HFFc6 (cell line): ENCODE results near the gene ZNF232. TPM values are rescaled to one million over a fixed set of nuclear protein-coding genes. Genes with fewer than 3 reads are reported as not detected.
"Not testable (repeated sequence)": the region's sequence is repeated elsewhere in the genome, so short reads cannot be mapped to it uniquely, and the experiment has no call there.

Experiments
- DNase-seq: peaks from one replicate; pipeline ENCODE4 v3.0.0-alpha.2; 2018
- H3K27ac Mint-ChIP-seq: 2 replicates; pipeline ENCODE4 v1.8.0; 2020; ENCODE audit warnings: mild to moderate bottlenecking, mixed read lengths
- H3K27me3 Mint-ChIP-seq: 2 replicates; pipeline ENCODE4 v1.8.0; 2021; ENCODE audit warnings: mild to moderate bottlenecking, moderate library complexity, mixed read lengths; ENCODE audit not compliant: insufficient read depth
- H3K36me3 Mint-ChIP-seq: 2 replicates; pipeline ENCODE4 v1.8.0; 2021; ENCODE audit warnings: low read depth, mixed read lengths
- H3K4me1 Mint-ChIP-seq: 2 replicates; pipeline ENCODE4 v1.8.0; 2020; ENCODE audit warnings: low read depth, mixed read lengths
- H3K4me3 Mint-ChIP-seq: 2 replicates; pipeline ENCODE4 v1.8.0; 2020; ENCODE audit warnings: mild to moderate bottlenecking, moderate library complexity, mixed read lengths
- H3K9me3 Mint-ChIP-seq: 2 replicates; pipeline ENCODE4 v1.8.0; 2020; ENCODE audit warnings: mild to moderate bottlenecking, mixed read lengths
- total RNA-seq, 6 experiments: library from RNA; stranded (reverse); fragmentation: NEBNext Ultra II Directional; extraction: Animal tissue kit (Norgen Biotek cat#: 25700); gene quantifications; 2 replicates in 1 of 6; 3 replicates in 5 of 6; pipeline ENCODE4 v1.2.3, GENCODE V29; 2021
- TF ChIP-seq, protein P1 (sequence below): fragments of 200-600 bp; sonication (generic); IDR thresholded peaks from 2 replicates; pipeline ENCODE4 v1.5.0; 2021; ENCODE audit warnings: antibody characterized with exemption, mild to moderate bottlenecking

The ZNF232 gene
- total RNA-seq, 6 experiments from 2014 or later = 3.5 to 4.9 (median 3.8) TPM

DNA sequence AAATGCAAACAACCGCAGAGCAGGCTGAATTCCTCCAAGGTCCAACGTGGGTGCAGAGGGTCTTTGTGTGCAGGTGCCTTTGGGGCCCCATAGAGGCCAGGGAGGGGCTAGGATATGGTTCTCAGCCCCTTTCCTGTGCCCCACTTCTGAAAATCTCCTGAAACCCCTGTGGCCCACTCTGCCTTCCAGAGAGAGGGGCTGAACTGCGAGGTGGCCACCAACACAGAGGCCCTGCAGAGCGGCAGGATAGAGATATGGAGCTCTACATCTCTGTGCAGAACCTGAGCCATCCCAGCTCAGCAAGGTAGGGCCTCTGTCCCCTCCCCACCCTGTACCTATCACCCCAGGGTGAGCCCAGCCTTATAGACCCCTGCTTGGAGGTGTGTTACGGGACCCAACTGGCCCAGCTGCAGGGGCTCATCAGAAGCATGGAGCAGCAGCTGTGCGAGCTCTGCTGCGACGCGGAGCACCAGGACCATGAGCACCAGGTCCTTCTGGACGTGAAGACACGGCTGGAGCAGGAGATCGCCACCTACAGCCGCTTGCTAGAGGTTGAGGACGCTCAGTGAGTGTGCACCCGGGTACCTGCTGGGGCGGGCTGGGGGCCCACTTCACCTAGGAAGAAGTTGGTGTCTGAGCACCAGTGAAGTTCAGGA, 9.6 kb upstream of the ZNF232 start:
- Mint-ChIP-seq H3K27ac (no peak overlapping the region), H3K9me3 (no peaks in the 10 kb centered on the region; the same call in 1 of the 2 replicates), H3K4me1 (no peaks in the 10 kb centered on the region), H3K4me3 (peak overlapping the region; percentile 6; the same call in 1 of the 2 replicates), H3K36me3 (no peaks in the 10 kb centered on the region), H3K27me3 (peaks cover 28% of the 10 kb centered on the region)
- DNase-seq = no peak
- TF ChIP-seq, protein P1, sequence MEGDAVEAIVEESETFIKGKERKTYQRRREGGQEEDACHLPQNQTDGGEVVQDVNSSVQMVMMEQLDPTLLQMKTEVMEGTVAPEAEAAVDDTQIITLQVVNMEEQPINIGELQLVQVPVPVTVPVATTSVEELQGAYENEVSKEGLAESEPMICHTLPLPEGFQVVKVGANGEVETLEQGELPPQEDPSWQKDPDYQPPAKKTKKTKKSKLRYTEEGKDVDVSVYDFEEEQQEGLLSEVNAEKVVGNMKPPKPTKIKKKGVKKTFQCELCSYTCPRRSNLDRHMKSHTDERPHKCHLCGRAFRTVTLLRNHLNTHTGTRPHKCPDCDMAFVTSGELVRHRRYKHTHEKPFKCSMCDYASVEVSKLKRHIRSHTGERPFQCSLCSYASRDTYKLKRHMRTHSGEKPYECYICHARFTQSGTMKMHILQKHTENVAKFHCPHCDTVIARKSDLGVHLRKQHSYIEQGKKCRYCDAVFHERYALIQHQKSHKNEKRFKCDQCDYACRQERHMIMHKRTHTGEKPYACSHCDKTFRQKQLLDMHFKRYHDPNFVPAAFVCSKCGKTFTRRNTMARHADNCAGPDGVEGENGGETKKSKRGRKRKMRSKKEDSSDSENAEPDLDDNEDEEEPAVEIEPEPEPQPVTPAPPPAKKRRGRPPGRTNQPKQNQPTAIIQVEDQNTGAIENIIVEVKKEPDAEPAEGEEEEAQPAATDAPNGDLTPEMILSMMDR = no peak

DNA sequence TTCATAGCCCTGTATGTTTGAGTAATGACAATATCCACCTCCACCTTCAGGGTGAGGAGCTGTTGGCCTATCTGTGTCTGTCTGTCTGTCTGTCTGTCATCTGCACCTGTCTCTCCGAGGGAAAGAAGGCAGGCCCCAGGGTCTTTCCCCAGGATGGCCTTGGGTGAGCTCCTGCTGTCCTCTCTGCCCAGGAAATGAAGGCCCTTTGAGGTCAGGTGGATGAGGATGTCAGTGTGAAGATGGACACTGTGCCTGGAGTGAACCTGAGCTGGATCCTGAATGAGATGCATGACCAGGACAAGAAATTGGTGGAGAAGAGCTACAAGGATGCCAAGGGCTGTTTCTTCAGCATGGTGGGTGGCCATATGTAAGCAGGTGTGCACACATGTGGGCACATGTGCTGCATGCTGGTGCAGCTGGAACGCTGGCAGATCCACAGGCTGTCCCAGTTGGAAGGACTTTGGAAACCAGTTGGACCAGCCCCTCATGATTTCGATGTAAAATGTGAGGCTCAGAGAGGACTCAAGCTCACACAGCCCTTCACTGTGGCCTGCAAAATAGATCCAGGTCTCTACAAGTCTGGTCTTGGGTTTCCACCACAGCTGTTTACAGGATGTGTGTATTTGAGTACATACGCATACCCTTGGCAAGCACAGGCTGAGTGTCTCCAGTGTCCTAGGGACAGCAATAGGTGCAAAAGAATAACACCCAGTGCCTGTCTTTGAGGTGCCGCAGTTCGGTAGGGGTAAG, 8.9 kb upstream of the ZNF232 start:
- not testable (repeated sequence) for H3K27ac Mint-ChIP-seq, H3K36me3 Mint-ChIP-seq, H3K9me3 Mint-ChIP-seq, H3K4me3 Mint-ChIP-seq, DNase-seq, H3K4me1 Mint-ChIP-seq
- H3K27me3 Mint-ChIP-seq = peaks cover 23% of the 10 kb centered on the region; the same call in 1 of the 2 replicates

DNA sequence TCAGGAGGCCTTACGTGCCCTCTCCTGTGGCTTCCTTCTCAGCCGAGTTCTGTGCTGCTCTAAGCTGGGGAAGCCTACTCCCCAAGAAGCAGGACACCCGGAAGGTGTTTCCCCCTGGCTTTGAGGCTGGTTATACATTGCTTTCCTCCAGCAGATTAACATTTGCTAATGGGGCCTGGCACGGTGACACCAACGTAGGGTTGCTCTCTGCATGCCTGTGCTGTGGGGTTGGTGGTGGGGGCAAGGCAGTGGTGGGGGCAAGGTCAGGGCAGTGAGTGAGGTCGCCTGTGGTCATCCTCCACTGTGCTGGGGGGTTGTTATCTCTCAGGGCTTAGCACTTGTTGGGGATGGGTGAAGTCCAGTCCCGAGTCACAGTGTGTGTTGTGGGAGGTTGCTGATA, 8.4 kb upstream of the ZNF232 start:
- H3K4me1 Mint-ChIP-seq = no peaks in the 10 kb centered on the region
- no peak for DNase-seq
- peaks cover 23% of the 10 kb centered on the region; the same call in 1 of the 2 replicates for H3K27me3 Mint-ChIP-seq
- TF ChIP-seq, protein P1 = no peak
- no peak overlapping the region for H3K4me3 Mint-ChIP-seq
- H3K36me3 Mint-ChIP-seq = no peaks in the 10 kb centered on the region
- H3K9me3 Mint-ChIP-seq = peaks cover 4% of the 10 kb centered on the region
- no peak overlapping the region for H3K27ac Mint-ChIP-seq

DNA sequence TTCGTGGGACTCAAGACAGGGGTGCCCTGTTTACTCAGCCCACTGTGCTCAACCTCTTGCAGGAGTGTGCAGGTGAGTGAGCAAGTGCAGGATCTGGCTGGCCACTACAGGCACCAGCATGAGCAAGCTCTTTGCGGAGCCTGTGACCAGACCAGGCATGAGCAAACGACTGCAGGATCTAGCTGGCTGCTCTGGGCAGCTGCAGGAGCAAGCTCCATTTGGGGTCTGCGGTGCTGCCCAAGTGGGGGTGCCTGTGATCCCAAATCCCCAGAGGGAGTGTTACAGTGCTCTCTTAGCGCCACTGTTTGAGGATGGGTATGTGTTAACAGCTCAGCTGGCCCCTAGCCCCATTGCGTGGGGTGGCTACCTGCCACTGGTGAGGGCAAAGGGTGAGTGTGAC, 6.5 kb upstream of the ZNF232 start:
- Mint-ChIP-seq H3K27me3 (peaks cover 17% of the 10 kb centered on the region), H3K4me1 (no peaks in the 10 kb centered on the region), H3K27ac (no peak overlapping the region), H3K9me3 (peaks cover 4% of the 10 kb centered on the region), H3K4me3 (no peak overlapping the region), H3K36me3 (peaks cover 9% of the 10 kb centered on the region)
- TF ChIP-seq, protein P1 = no peak
- DNase-seq = no peak

- peaks cover 6% of the 10 kb centered on the region for H3K9me3 Mint-ChIP-seq
- TF ChIP-seq, protein P1 = no peak
- H3K4me1 Mint-ChIP-seq = peaks cover 9% of the 10 kb centered on the region
- no peak for DNase-seq
- peaks cover 16% of the 10 kb centered on the region for H3K36me3 Mint-ChIP-seq
- H3K27ac Mint-ChIP-seq = no peak within 1 kb of the TSS
- H3K4me3 Mint-ChIP-seq = no peak within 1 kb of the TSS
- H3K27me3 Mint-ChIP-seq = peaks cover 12% of the 10 kb centered on the region
Measured at GRCh38 chr17:5115673-5116651, 4.3 kb upstream of the ZNF232 start, which contains the start of gene USP6. TSS of gene USP6 (plus strand) at chr17:5116032. CDS start at chr17:5130368, 14,336 bp downstream.
